ENCODE measurements around the gene SLC6A18. TPM values are rescaled to one million over a fixed set of nuclear protein-coding genes. Genes with fewer than 3 reads are reported as not detected.
"Not testable (repeated sequence)": the region's sequence is repeated elsewhere in the genome, so short reads cannot be mapped to it uniquely, and the experiment has no call there.

Gene SLC6A18
- total RNA-seq, 3 donors from 2014 or later = 0.89 TPM; not detected in 2

GRCh38 chr5:1285141-1285540 is 60.0 kb downstream of the SLC6A18 start:
- intact Hi-C loops (cut with DNase I, micrococcal nuclease) = no loop called here
- H3K9me3 ChIP-seq = no peaks in the 10 kb centered on the region

GRCh38 chr5:1285883-1286291 is 60.7 kb downstream of the SLC6A18 start:
- peak in 1 of 3 donors; percentile 7 for DNase-seq
- H3K4me1 ChIP-seq (ENCODE audit: low read depth) = no peaks in the 10 kb centered on the region
- intact Hi-C loops (cut with DNase I, micrococcal nuclease) = no loop called here

More at GRCh38 chr5:1285141-1285540, 60.0 kb downstream of the SLC6A18 start:
- ATAC-seq = no peak
- no peaks in the 10 kb centered on the region for H3K4me1 ChIP-seq (ENCODE audit: low read depth)
- no peak for TF ChIP-seq CTCF (IDR thresholded peaks at IDR 0.05)
- no peak overlapping the region for H3K4me3 ChIP-seq
- H3K36me3 ChIP-seq (ENCODE audit: low read depth) = no peaks in the 10 kb centered on the region
- DNase-seq = peak in 1 of 3 donors; percentile 16

GRCh38 chr5:1288439-1289335 is 63.5 kb downstream of the SLC6A18 start:
- no peak for ATAC-seq
- intact Hi-C loops (cut with DNase I, micrococcal nuclease) = no loop called here
- Histone ChIP-seq H3K9me3 (no peaks in the 10 kb centered on the region), H3K4me1 (ENCODE audit: low read depth) (peaks cover 5% of the 10 kb centered on the region), H3K36me3 (ENCODE audit: low read depth) (no peaks in the 10 kb centered on the region), H3K4me3 (no peak overlapping the region)
- TF ChIP-seq CTCF (IDR thresholded peaks at IDR 0.05) = no peak
- peak in 1 of 3 donors; percentile 16 for DNase-seq

More at GRCh38 chr5:1285883-1286291, 60.7 kb downstream of the SLC6A18 start:
- no peaks in the 10 kb centered on the region for H3K36me3 ChIP-seq (ENCODE audit: low read depth)
- no peak for ATAC-seq
- no peaks in the 10 kb centered on the region for H3K9me3 ChIP-seq
- H3K4me3 ChIP-seq = no peak overlapping the region
- TF ChIP-seq CTCF (IDR thresholded peaks at IDR 0.05) = no peak

GRCh38 chr5:1289559-1289958 is 64.4 kb downstream of the SLC6A18 start:
- intact Hi-C loops (cut with DNase I, micrococcal nuclease); ATAC-seq; H3K36me3 ChIP-seq (ENCODE audit: low read depth); H3K9me3 ChIP-seq; H3K4me3 ChIP-seq: not testable (repeated sequence)
- H3K4me1 ChIP-seq (ENCODE audit: low read depth) = peaks cover 11% of the 10 kb centered on the region
- DNase-seq = peak in 1 of 3 donors; percentile 17

- H3K4me3 ChIP-seq; intact Hi-C loops (cut with DNase I, micrococcal nuclease); H3K9me3 ChIP-seq; ATAC-seq; H3K36me3 ChIP-seq (ENCODE audit: low read depth): not testable (repeated sequence)
- peaks cover 14% of the 10 kb centered on the region for H3K4me1 ChIP-seq (ENCODE audit: low read depth)
- DNase-seq = peak in 2 of 3 donors; percentile 53 to 60
These were observed 65.8 kb downstream of the SLC6A18 start for GRCh38 chr5:1290956-1291355.

GRCh38 chr5:1291611-1292080 is 66.5 kb downstream of the SLC6A18 start:
- Histone ChIP-seq H3K4me3 (no peak overlapping the region), H3K4me1 (ENCODE audit: low read depth) (peaks cover 14% of the 10 kb centered on the region), H3K36me3 (ENCODE audit: low read depth) (no peaks in the 10 kb centered on the region), H3K9me3 (no peaks in the 10 kb centered on the region)
- DNase-seq (peak; percentile 66 to 77 (median 73)), ATAC-seq (peak; percentile 74)
- no peak for TF ChIP-seq CTCF (IDR thresholded peaks at IDR 0.05)
- intact Hi-C loops (cut with DNase I, micrococcal nuclease) = no loop called here

Measured in mucosa of descending colon (tissue), 3 donors.